Esophagus squamous epithelium (tissue), 4 donors: ENCODE measurements around the gene MAMDC2.

Experiments used
- CTCF ChIP-seq, 6 experiments: fragments of 450-650 bp in 4 of 6; fragments of 200-600 bp in 2 of 6; sonication (generic) in 2 of 6; IDR thresholded peaks; one replicate each; pipeline ENCODE4 v1.5.1; 2016 to 2019; ENCODE audit warnings: antibody characterized with exemption in 6 of 6, mild to moderate bottlenecking in 4 of 6, moderate library complexity in 4 of 6
- POLR2A ChIP-seq, 4 donors: fragments of 450-650 bp; IDR thresholded peaks; one replicate each; pipeline ENCODE4 v1.6.1; 2017; ENCODE audit warnings: antibody characterized with exemption in 4 of 4, mild to moderate bottlenecking in 4 of 4, moderate library complexity in 3 of 4

DNA sequence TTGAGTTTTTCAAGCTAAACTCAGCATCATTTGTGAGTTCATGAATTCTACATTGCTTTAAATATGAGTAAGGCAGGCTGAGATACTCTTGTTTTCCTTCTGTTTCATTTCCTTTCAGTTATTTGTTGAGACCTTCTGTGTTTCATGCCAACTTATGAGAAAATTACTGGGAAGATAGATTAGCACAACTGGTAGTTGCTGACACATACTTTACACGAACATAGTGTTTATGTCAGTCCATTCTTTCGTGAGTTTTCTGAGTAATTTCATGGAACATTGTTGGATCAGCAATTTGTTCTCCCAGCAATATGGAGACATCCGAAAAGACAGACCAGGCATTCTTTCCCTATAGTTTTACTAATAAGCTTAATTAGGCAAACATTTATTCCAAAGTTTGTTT, 113.1 kb downstream of the MAMDC2 start:
- TF ChIP-seq CTCF (IDR thresholded peaks at IDR 0.05) (no peak), POLR2A (IDR thresholded peaks at IDR 0.05) (no peak)
